Endodermal cell (in vitro differentiated cells): ENCODE results near the gene CRACDL. TPM values are rescaled to one million over a fixed set of nuclear protein-coding genes. Genes with fewer than 3 reads are reported as not detected.

Experiments
- DNase-seq: peaks from one replicate; pipeline ENCODE4 v3.0.0-alpha.2; 2017
- H3K27ac ChIP-seq: 2 replicates; pipeline ENCODE4 v1.5.1; 2013; ENCODE audit warnings: mild to moderate bottlenecking, low read depth, low read length, moderate library complexity
- H3K27me3 ChIP-seq: 2 replicates; pipeline ENCODE4 v1.6.1; 2013; ENCODE audit warnings: mild to moderate bottlenecking, low read length, moderate library complexity; ENCODE audit not compliant: insufficient read depth, control insufficient read depth, poor library complexity, severe bottlenecking
- H3K36me3 ChIP-seq: 2 replicates; pipeline ENCODE4 v1.7.0; 2013; ENCODE audit warnings: mild to moderate bottlenecking, low read length, moderate library complexity; ENCODE audit not compliant: control insufficient read depth, insufficient read depth
- H3K4me1 ChIP-seq: one replicate; pipeline ENCODE4 v1.7.0; 2013; ENCODE audit warnings: low read length; ENCODE audit not compliant: control insufficient read depth, insufficient read depth
- H3K4me3 ChIP-seq: 2 replicates; pipeline ENCODE4 v1.5.1; 2013; ENCODE audit warnings: mild to moderate bottlenecking, low read length, moderate library complexity
- H3K9ac ChIP-seq: 2 replicates; pipeline ENCODE4 v1.6.1; 2013; ENCODE audit warnings: mild to moderate bottlenecking, low read length, moderate library complexity; ENCODE audit not compliant: poor library complexity, severe bottlenecking; ENCODE audit errors: extremely low read depth
- H3K9me3 ChIP-seq: 2 replicates; pipeline ENCODE4 v1.6.1; 2013; ENCODE audit warnings: mild to moderate bottlenecking, low read length, moderate library complexity; ENCODE audit not compliant: control insufficient read depth
- H3K27ac Mint-ChIP-seq: 2 replicates; pipeline ENCODE4 v1.8.0; 2020; ENCODE audit warnings: mixed read lengths
- H3K27me3 Mint-ChIP-seq: 2 replicates; pipeline ENCODE4 v1.8.0; 2021; ENCODE audit warnings: mild to moderate bottlenecking, mixed read lengths; ENCODE audit not compliant: insufficient read depth
- H3K36me3 Mint-ChIP-seq: 2 replicates; pipeline ENCODE4 v1.8.0; 2020; ENCODE audit warnings: low read depth, mixed read lengths
- H3K4me1 Mint-ChIP-seq: 2 replicates; pipeline ENCODE4 v1.8.0; 2020; ENCODE audit warnings: mixed read lengths
- H3K4me3 Mint-ChIP-seq: 2 replicates; pipeline ENCODE4 v1.8.0; 2020; ENCODE audit warnings: mild to moderate bottlenecking, moderate library complexity, mixed read lengths
- H3K9me3 Mint-ChIP-seq: 2 replicates; pipeline ENCODE4 v1.8.0; 2020; ENCODE audit warnings: mild to moderate bottlenecking, mixed read lengths
- CTCF ChIP-seq: fragments of 200-600 bp; sonication (generic); conservative IDR thresholded peaks from 2 replicates; pipeline ENCODE4 v1.5.0; 2021; ENCODE audit warnings: antibody characterized with exemption, mild to moderate bottlenecking
- WGBS, 2 experiments: methylation state at CpG; one replicate each; pipeline versions ENCODE4 v1.1.5 to v1.1.7; 2013; ENCODE audit warnings: missing lambda C conversion rate in 2 of 2, mixed read lengths in 1 of 2; ENCODE audit not compliant: insufficient coverage in 1 of 2, insufficient read length in 1 of 2; 5-methylcytosine and 5-hydroxymethylcytosine counted together
- total RNA-seq, 2 donors: library from RNA; stranded (reverse); fragmentation: NEBNext Ultra II Directional in 1 of 2; extraction: Animal tissue kit (Norgen Biotek cat#: 25700) in 1 of 2; gene quantifications; 2 replicates in 1 of 2; 3 replicates in 1 of 2; pipeline ENCODE4 v1.2.1, GENCODE V29; 2021

CRACDL gene
- total RNA-seq, 2 donors from 2014 or later: 0.26 to 0.31 TPM

- Mint-ChIP-seq H3K4me1 (peaks cover 7% of the 10 kb centered on the region), H3K27me3 (peaks cover 16% of the 10 kb centered on the region), H3K27ac (no peak overlapping the region), H3K9me3 (no peaks in the 10 kb centered on the region), H3K36me3 (no peaks in the 10 kb centered on the region), H3K4me3 (no peak overlapping the region)
- Histone ChIP-seq H3K27me3 (peaks cover 9% of the 10 kb centered on the region), H3K27ac (no peak overlapping the region), H3K36me3 (no peaks in the 10 kb centered on the region), H3K4me1 (no peaks in the 10 kb centered on the region), H3K9me3 (no peaks in the 10 kb centered on the region), H3K4me3 (no peak overlapping the region), H3K9ac (no peak overlapping the region)
- TF ChIP-seq CTCF: no peak
- 82 to 94% methylated on average over 2 to 3 of the region's 3 CpGs for WGBS, 2 experiments
- DNase-seq: no peak
Observed at GRCh38 chr2:98810588-98810928, 125.5 kb downstream of the CRACDL start.

- Histone ChIP-seq H3K9ac (no peak overlapping the region), H3K27ac (no peak overlapping the region), H3K9me3 (no peaks in the 10 kb centered on the region), H3K27me3 (peaks cover 4% of the 10 kb centered on the region), H3K4me3 (no peak overlapping the region), H3K4me1 (no peaks in the 10 kb centered on the region), H3K36me3 (no peaks in the 10 kb centered on the region)
- no peaks in the 10 kb centered on the region for H3K9me3 Mint-ChIP-seq
- peaks cover 7% of the 10 kb centered on the region for H3K4me1 Mint-ChIP-seq
- no peak overlapping the region for H3K4me3 Mint-ChIP-seq
- WGBS, 2 experiments: 80 to 81% methylated on average over 3 to 7 of the region's 7 CpGs
- H3K36me3 Mint-ChIP-seq: no peaks in the 10 kb centered on the region
- no peak overlapping the region for H3K27ac Mint-ChIP-seq
- no peak for DNase-seq
- peaks cover 10% of the 10 kb centered on the region for H3K27me3 Mint-ChIP-seq
- TF ChIP-seq CTCF: no peak
Observed at GRCh38 chr2:98809878-98810587, 126.0 kb downstream of the CRACDL start.

GRCh38 chr2:98809116-98809515 is 126.9 kb downstream of the CRACDL start:
- Mint-ChIP-seq H3K4me3 (no peak overlapping the region), H3K36me3 (no peaks in the 10 kb centered on the region), H3K27ac (no peak overlapping the region), H3K27me3 (peaks cover 7% of the 10 kb centered on the region), H3K4me1 (peaks cover 7% of the 10 kb centered on the region), H3K9me3 (no peaks in the 10 kb centered on the region)
- Histone ChIP-seq H3K36me3 (no peaks in the 10 kb centered on the region), H3K27ac (no peak overlapping the region), H3K9me3 (no peaks in the 10 kb centered on the region), H3K9ac (no peak overlapping the region), H3K4me3 (no peak overlapping the region), H3K4me1 (no peaks in the 10 kb centered on the region), H3K27me3 (no peaks in the 10 kb centered on the region)
- 88 to 100% methylated on average over 2 to 4 of the region's 4 CpGs for WGBS, 2 experiments
- DNase-seq: no peak
- TF ChIP-seq CTCF: no peak
